Effector memory CD4-positive, alpha-beta T cell (primary cell): ENCODE data around the gene MAS1L.

Source experiments
- DNase-seq, 3 donors: peaks; one replicate each; pipeline ENCODE4 v3.0.0-alpha.2; 2020
- H3K27ac ChIP-seq: 2 replicates; pipeline ENCODE4 v1.7.0; 2013; ENCODE audit warnings: mild to moderate bottlenecking, low read length, moderate library complexity; ENCODE audit not compliant: insufficient read depth, poor library complexity, severe bottlenecking
- H3K27me3 ChIP-seq: replicated peaks from 2 replicates; pipeline ENCODE4 v1.7.0; 2013; ENCODE audit warnings: mild to moderate bottlenecking, low read length; ENCODE audit not compliant: insufficient read depth, control insufficient read depth, poor library complexity, severe bottlenecking
- H3K36me3 ChIP-seq: 2 replicates; pipeline ENCODE4 v1.7.0; 2013; ENCODE audit warnings: mild to moderate bottlenecking, low read length, moderate library complexity; ENCODE audit not compliant: control insufficient read depth, insufficient read depth
- H3K4me1 ChIP-seq: 2 replicates; pipeline ENCODE4 v1.7.0; 2013; ENCODE audit warnings: low read length, mild to moderate bottlenecking; ENCODE audit not compliant: control insufficient read depth, insufficient read depth, poor library complexity, severe bottlenecking
- H3K4me3 ChIP-seq: 2 replicates; pipeline ENCODE4 v1.7.0; 2013; ENCODE audit warnings: low read length, low read depth, mild to moderate bottlenecking; ENCODE audit not compliant: insufficient read depth, poor library complexity, severe bottlenecking
- H3K9me3 ChIP-seq: 2 replicates; pipeline ENCODE4 v1.7.0; 2013; ENCODE audit warnings: mild to moderate bottlenecking, low read length, moderate library complexity; ENCODE audit not compliant: control insufficient read depth

MAS1L gene

DNA sequence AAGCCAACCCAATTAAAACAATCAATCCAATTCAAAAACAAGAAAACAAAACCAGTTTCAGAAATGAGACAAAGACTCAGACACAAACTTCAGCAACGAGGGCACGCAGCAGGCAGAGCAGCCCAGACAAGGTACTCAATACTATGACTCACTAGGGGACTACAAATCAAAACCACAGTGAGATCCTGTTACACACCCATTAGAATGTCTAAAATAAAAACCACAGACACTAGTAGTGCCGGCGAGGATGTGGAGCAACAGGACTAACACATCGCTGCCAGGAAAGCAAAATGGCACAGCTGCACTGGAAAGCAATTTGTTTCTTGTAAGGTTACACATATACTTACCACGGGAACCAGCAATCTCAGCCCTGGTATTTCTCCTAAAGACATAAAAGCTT lies 28.4 kb upstream of the MAS1L start:
- DNase-seq: peak in 2 of 3 donors; percentile 9
- no peaks in the 10 kb centered on the region for H3K4me1 ChIP-seq
- no peaks in the 10 kb centered on the region for H3K9me3 ChIP-seq
- H3K4me3 ChIP-seq: no peak overlapping the region
- no peaks in the 10 kb centered on the region for H3K27me3 ChIP-seq
- H3K36me3 ChIP-seq: no peaks in the 10 kb centered on the region
- no peak overlapping the region for H3K27ac ChIP-seq

DNA sequence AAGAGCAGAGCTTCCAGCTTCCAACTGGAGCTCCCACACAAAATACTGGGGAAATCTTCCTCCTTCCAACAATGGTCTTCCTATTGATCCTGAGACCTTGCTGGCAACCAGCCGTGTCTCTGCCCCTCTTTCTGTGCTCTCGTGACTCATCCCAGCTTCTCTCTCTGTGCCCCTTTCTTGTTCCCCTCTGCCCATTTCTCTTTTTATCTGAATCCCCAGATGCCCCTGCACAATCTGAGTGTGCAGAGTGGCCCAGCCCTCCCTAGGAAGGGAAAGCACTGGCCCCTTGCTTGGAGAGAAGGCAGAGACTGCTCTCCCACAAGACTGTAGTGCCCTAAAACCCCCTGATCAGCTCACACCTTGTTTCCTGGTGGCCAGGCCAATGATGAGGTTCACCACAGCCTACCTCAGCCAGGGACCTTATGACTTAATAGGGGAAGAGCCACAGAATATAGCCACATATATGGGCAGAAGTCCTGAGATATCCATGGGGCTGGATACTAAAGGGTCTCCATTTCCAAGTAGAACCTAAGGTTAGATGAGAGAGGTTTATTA lies 23.1 kb upstream of the MAS1L start:
- DNase-seq: no peak
- Histone ChIP-seq H3K4me3 (no peak overlapping the region), H3K27ac (no peak overlapping the region), H3K27me3 (no peaks in the 10 kb centered on the region), H3K4me1 (no peaks in the 10 kb centered on the region), H3K36me3 (no peaks in the 10 kb centered on the region), H3K9me3 (no peaks in the 10 kb centered on the region)

DNA sequence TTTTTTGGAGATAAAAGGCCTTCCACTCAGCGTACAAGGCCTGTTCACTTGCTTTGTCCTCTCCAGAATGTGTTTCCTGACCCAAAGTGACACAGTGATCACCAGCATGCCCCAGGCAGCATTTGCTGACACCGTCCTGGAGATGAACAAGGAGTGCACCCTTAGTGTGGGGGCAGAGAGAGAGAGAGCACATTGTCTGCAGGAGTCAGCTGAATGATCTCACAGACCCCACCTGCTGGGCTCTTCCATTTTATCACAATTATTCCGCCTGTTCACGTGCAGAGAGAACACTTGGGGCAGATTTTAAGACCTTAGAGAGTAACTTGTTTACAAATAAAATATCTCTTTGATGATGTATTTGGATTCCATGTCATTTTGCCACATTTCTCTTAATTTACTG lies 22.4 kb upstream of the MAS1L start:
- Histone ChIP-seq H3K36me3 (no peaks in the 10 kb centered on the region), H3K9me3 (no peaks in the 10 kb centered on the region), H3K27ac (no peak overlapping the region), H3K4me3 (no peak overlapping the region), H3K4me1 (no peaks in the 10 kb centered on the region), H3K27me3 (no peaks in the 10 kb centered on the region)
- no peak for DNase-seq

DNA sequence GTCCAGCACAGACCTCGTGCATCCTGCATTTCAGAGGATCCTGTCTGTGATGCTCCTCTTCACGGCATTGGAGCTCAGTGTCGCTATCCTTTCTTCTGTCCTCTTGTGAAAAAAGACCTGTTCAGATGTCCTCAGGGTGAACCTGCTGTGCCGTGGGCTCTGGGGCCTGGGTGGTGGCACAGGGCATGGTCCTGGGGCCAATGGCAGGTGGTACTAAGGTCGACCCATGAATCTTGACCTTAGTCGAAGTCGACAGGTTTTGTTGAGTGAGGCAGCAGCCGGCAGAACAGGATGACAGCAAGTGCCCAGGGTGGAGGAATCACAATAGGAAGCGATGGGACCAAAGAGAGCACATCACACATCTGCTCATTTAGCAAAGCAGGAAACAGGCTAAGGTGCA lies 22.0 kb upstream of the MAS1L start:
- no peaks in the 10 kb centered on the region for H3K36me3 ChIP-seq
- no peaks in the 10 kb centered on the region for H3K4me1 ChIP-seq
- H3K27me3 ChIP-seq: no peaks in the 10 kb centered on the region
- no peak overlapping the region for H3K4me3 ChIP-seq
- no peaks in the 10 kb centered on the region for H3K9me3 ChIP-seq
- no peak overlapping the region for H3K27ac ChIP-seq
- no peak for DNase-seq

DNA sequence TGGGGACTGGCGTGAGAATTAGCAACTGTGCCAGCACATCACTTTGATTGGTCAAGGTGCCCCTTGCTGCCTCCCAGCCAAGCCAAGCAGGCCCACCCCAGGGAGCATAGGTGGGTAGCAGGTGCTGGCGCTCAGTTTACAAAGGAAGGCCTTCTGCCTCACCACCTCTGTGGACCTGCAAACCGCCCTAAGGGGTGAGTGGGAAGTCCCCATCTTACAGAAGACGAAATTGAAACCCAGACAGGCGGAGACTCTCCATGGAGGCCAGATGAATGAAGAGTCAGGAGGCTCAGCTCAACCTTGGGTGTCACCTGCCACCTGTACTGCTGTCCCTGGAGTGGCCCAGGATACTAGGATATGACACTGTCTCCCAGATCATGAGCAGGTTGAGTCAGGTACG lies 21.5 kb upstream of the MAS1L start:
- no peak for DNase-seq
- H3K27ac ChIP-seq: no peak overlapping the region

DNA sequence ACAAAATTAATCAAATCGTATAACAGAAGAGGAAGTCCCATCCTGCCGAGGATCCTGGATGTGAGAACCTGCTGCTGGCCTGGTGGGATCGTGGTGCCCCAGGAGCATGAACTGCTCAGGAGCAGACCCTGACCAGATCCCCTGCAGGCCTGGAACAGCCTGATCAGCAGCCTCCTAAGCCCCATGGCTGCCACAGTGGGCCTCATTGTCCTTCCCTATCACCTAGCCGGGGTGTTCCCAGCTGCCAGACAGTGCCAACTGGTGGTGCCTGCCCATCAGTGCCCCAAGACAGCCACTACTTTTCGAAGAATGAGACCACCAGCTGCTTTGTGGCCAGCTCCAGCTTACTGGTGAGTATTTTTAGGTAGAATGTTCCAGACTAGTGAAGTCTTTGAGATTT lies 19.6 kb upstream of the MAS1L start:
- H3K4me3 ChIP-seq: no peak overlapping the region
- no peak overlapping the region for H3K27ac ChIP-seq
- H3K4me1 ChIP-seq: no peaks in the 10 kb centered on the region
- DNase-seq: no peak
- H3K36me3 ChIP-seq: no peaks in the 10 kb centered on the region
- H3K27me3 ChIP-seq: no peaks in the 10 kb centered on the region
- no peaks in the 10 kb centered on the region for H3K9me3 ChIP-seq

More for the DNA sequence above, 21.5 kb upstream of the MAS1L start:
- no peaks in the 10 kb centered on the region for H3K27me3 ChIP-seq
- H3K4me1 ChIP-seq: no peaks in the 10 kb centered on the region
- no peaks in the 10 kb centered on the region for H3K36me3 ChIP-seq
- H3K9me3 ChIP-seq: no peaks in the 10 kb centered on the region
- H3K4me3 ChIP-seq: no peak overlapping the region

DNA sequence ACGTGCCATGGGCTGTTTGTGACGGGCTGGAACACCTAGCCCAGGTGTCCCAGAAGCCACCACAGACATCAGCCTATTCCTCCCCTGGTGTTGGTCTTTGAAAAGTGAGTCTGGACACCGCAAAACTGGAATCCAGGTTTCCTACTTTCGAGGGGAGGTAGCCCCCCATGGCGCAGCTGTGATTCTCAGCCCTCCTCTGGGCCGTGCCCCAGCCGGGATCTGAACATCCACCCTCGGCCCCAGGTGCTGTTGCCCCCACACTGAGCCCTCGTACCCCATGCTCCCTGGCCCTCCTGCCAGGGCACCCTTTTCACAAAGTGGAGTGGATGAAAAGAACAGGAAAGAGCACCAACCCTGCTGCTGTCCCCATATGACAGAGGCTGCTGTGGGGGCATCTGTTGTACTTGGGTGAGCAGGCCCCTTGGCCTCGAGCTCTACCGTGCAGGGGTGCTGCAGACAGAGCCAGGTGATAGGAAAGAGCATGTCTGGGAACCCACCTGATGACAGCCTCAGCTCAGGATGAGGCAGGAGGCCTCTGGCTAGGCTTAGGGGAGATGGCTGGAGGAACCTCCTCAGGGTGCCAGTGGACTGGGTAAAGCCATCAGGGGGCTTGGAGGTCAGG lies 18.8 kb upstream of the MAS1L start:
- DNase-seq: no peak
- H3K36me3 ChIP-seq: no peaks in the 10 kb centered on the region
- no peaks in the 10 kb centered on the region for H3K4me1 ChIP-seq
- H3K27me3 ChIP-seq: no peaks in the 10 kb centered on the region
- H3K4me3 ChIP-seq: no peak overlapping the region
- no peak overlapping the region for H3K27ac ChIP-seq
- H3K9me3 ChIP-seq: no peaks in the 10 kb centered on the region

DNA sequence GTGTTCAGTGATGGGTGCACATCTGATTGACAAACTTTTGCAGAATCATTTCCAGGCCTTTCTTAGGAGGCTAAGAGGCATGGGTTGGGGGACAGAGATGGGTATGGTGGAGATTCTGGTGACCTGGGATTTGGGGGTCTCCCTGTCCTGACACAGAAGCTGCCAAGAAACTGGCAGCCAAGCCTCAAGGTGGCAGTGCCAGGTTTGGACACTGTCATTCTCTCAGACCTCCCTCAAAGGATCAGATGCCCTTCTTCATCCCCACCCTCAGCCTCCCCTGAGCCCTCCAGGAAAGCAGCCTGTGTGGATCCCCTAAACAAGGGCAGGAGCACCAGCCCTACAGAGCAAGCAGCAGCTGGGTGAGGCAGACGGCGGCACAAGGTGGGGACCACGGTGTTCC lies 18.1 kb upstream of the MAS1L start:
- no peaks in the 10 kb centered on the region for H3K4me1 ChIP-seq
- no peak for DNase-seq
- no peak overlapping the region for H3K27ac ChIP-seq
- H3K9me3 ChIP-seq: no peaks in the 10 kb centered on the region
- H3K36me3 ChIP-seq: no peaks in the 10 kb centered on the region
- H3K4me3 ChIP-seq: no peak overlapping the region
- no peaks in the 10 kb centered on the region for H3K27me3 ChIP-seq

DNA sequence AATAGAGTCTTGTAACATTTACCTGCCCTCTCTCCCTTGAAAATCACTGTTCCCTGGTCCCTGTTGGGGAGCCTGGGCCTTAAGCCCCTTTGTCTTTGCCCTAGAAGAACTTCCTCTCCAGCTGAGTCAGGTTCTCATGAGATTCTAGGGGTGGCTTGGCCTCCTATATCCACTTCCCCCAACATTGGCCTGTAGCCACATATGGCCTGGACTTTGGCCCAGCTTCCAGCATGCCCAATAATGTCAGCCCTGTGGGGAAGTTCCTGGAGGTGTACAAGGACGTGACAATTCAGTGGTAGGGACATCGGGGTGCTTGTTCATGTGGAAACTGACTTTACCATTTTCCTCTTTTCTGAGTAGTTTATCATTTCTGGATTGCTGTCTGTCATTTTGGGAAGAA lies 17.2 kb upstream of the MAS1L start:
- no peak overlapping the region for H3K27ac ChIP-seq
- no peak for DNase-seq
- H3K4me1 ChIP-seq: no peaks in the 10 kb centered on the region
- no peaks in the 10 kb centered on the region for H3K9me3 ChIP-seq
- peaks cover 3% of the 10 kb centered on the region for H3K27me3 ChIP-seq
- no peak overlapping the region for H3K4me3 ChIP-seq
- H3K36me3 ChIP-seq: no peaks in the 10 kb centered on the region

DNA sequence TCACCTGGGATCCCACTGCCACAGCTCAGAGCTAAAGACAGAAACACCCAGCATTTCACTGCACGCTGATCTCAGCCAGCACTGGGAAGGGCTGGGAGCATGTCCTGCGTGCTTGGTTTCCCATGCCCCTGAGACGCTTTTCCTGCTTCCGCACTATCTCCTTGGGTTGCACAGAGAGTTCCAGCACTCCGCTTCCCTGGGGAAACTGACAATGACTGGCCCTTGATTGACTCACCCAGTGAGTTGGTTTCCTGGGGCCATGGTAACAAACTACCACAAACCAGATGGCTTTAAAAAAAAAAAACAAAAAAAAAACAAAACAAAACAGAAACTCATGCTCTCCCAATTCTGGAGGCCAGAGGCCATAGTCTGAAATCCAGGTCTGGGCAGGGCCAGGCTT lies 14.8 kb upstream of the MAS1L start:
- H3K9me3 ChIP-seq: no peaks in the 10 kb centered on the region
- H3K27me3 ChIP-seq: peaks cover 4% of the 10 kb centered on the region
- H3K4me3 ChIP-seq: no peak overlapping the region
- H3K4me1 ChIP-seq: no peaks in the 10 kb centered on the region
- no peak overlapping the region for H3K27ac ChIP-seq
- H3K36me3 ChIP-seq: no peaks in the 10 kb centered on the region
- DNase-seq: no peak
